HepG2 (cell line): Measurements from ENCODE around the gene NPDC1. TPM values are rescaled to one million over a fixed set of nuclear protein-coding genes. Genes with fewer than 3 reads are reported as not detected.

Experiments
- DPF2 ChIP-seq: sonication (generic); formaldehyde crosslinking; IDR thresholded peaks from 2 replicates; pipeline ENCODE4 v1.4.0; 2020; ENCODE audit warnings: mild to moderate bottlenecking, low read depth, missing genetic modification reagents, borderline replicate concordance
- HNRNPK ChIP-seq: fragments of 200-400 bp; formaldehyde crosslinking; IDR thresholded peaks from 2 replicates; pipeline ENCODE4 v1.6.1; 2018; ENCODE audit warnings: low read length, low read depth, moderate library complexity, mild to moderate bottlenecking; ENCODE audit not compliant: poor library complexity, severe bottlenecking
- KLF15 ChIP-seq: sonication (generic); formaldehyde crosslinking; IDR thresholded peaks from 2 replicates; pipeline ENCODE4 v1.8.1; 2023; ENCODE audit warnings: borderline replicate concordance, mild to moderate bottlenecking, inconsistent platforms, missing genetic modification reagents, mixed read lengths
- MEIS1 ChIP-seq: sonication (generic); formaldehyde crosslinking; IDR thresholded peaks from 2 replicates; pipeline ENCODE4 v1.9.0; 2021; ENCODE audit warnings: mild to moderate bottlenecking, missing genetic modification reagents, moderate library complexity, borderline replicate concordance
- NCOA2 ChIP-seq: sonication (generic); formaldehyde crosslinking; IDR thresholded peaks from 2 replicates; pipeline ENCODE4 v1.8.0; 2022; ENCODE audit warnings: inconsistent platforms
- NFIB ChIP-seq: sonication (generic); formaldehyde crosslinking; IDR thresholded peaks from 2 replicates; pipeline ENCODE4 v1.9.0; 2021; ENCODE audit warnings: missing genetic modification reagents, mild to moderate bottlenecking, borderline replicate concordance
- POLR2A ChIP-seq, 2 experiments: IDR thresholded peaks; 2 replicates each; pipeline ENCODE4 v1.6.1; 2011; ENCODE audit warnings: low read depth in 2 of 2, low read length in 2 of 2, mild to moderate bottlenecking in 1 of 2, moderate library complexity in 1 of 2; ENCODE audit not compliant: insufficient read depth in 1 of 2
- POLR2G ChIP-seq: fragments of 200-400 bp; formaldehyde crosslinking; IDR thresholded peaks from 2 replicates; pipeline ENCODE4 v1.6.1; 2018; ENCODE audit warnings: mild to moderate bottlenecking, low read depth, low read length, moderate library complexity
- RNF2 ChIP-seq: fragments of 450-650 bp; conservative IDR thresholded peaks from 2 replicates; pipeline ENCODE4 v1.6.1; 2016; ENCODE audit warnings: low read depth
- SAFB2 ChIP-seq: sonication (generic); formaldehyde crosslinking; IDR thresholded peaks from 2 replicates; pipeline ENCODE4 v1.5.1; 2020; ENCODE audit warnings: missing genetic modification reagents, low read depth, mild to moderate bottlenecking, borderline replicate concordance
- TEAD3 ChIP-seq: optimal IDR thresholded peaks from 2 replicates; pipeline ENCODE3; 2016; ENCODE audit warnings: borderline replicate concordance
- THAP11 ChIP-seq: IDR thresholded peaks from 2 replicates; pipeline ENCODE4 v1.6.1; 2016; ENCODE audit warnings: missing biosample characterization, missing genetic modification reagents
- ZNF274 ChIP-seq: sonication (generic); formaldehyde crosslinking; IDR thresholded peaks from 2 replicates; pipeline ENCODE4 v1.5.1; 2020; ENCODE audit warnings: mild to moderate bottlenecking, missing genetic modification reagents
- ZNF430 ChIP-seq: sonication (generic); formaldehyde crosslinking; IDR thresholded peaks from 2 replicates; pipeline ENCODE4 v1.9.0; 2021; ENCODE audit warnings: mild to moderate bottlenecking, missing genetic modification reagents
- ZNF496 ChIP-seq: sonication (generic); formaldehyde crosslinking; IDR thresholded peaks from 2 replicates; pipeline ENCODE4 v1.8.1; 2023; ENCODE audit warnings: mild to moderate bottlenecking, moderate library complexity, missing genetic modification reagents; ENCODE audit not compliant: insufficient replicate concordance
- ZNF558 ChIP-seq: sonication (generic); formaldehyde crosslinking; IDR thresholded peaks from 2 replicates; pipeline ENCODE4 v1.9.0; 2022; ENCODE audit warnings: mild to moderate bottlenecking, missing genetic modification reagents, borderline replicate concordance
- ZNF589 ChIP-seq: sonication (generic); formaldehyde crosslinking; conservative IDR thresholded peaks from 2 replicates; pipeline ENCODE4 v1.8.0; 2022; ENCODE audit warnings: mild to moderate bottlenecking, moderate library complexity, missing genetic modification reagents
- ZNF724P ChIP-seq: sonication (generic); formaldehyde crosslinking; IDR thresholded peaks from 2 replicates; pipeline ENCODE4 v1.8.0; 2022; ENCODE audit warnings: missing genetic modification reagents, borderline replicate concordance
- ZNF879 ChIP-seq: sonication (generic); formaldehyde crosslinking; IDR thresholded peaks from 2 replicates; pipeline ENCODE4 v1.8.1; 2023; ENCODE audit warnings: missing genetic modification reagents
- ZSCAN25 ChIP-seq: sonication (generic); formaldehyde crosslinking; IDR thresholded peaks from 2 replicates; pipeline ENCODE4 v1.8.0; 2022; ENCODE audit warnings: mild to moderate bottlenecking, missing genetic modification reagents
- polyA plus RNA-seq, 8 experiments: library from polyadenylated mRNA; depleted of rRNA in 3 of 8; stranded (reverse) in 7 of 8; unstranded in 1 of 8; fragments of >200 nt; fragmentation: Illumina TruSeq in 4 of 8; extraction: Trizol in 4 of 8; gene quantifications; 2 replicates each; pipeline versions ENCODE4 v1.2.1 to v1.2.3, GENCODE V29; 2011 to 2016; ENCODE audit warnings: low read depth in 4 of 8, missing spikeins in 1 of 8, mixed read lengths in 1 of 8; ENCODE audit not compliant: insufficient read depth in 1 of 8
- total RNA-seq, 5 experiments: library from RNA; depleted of rRNA; stranded (reverse); fragments of >200 nt; fragmentation: Illumina TruSeq; extraction: Trizol; gene quantifications; 2 replicates each; pipeline ENCODE4 v1.2.3, GENCODE V29; 2016; ENCODE audit warnings: low read depth in 1 of 5
- TF ChIP-seq, protein P1 (sequence below): sonication (generic); formaldehyde crosslinking; conservative IDR thresholded peaks from 2 replicates; pipeline ENCODE4 v1.4.0; 2020; ENCODE audit warnings: missing genetic modification reagents
- TF ChIP-seq, protein P2 (sequence below): sonication (generic); formaldehyde crosslinking; IDR thresholded peaks from 2 replicates; pipeline ENCODE4 v1.5.1; 2020; ENCODE audit warnings: mild to moderate bottlenecking, missing genetic modification reagents, moderate library complexity
- TF ChIP-seq, protein P3 (sequence below): sonication (generic); formaldehyde crosslinking; IDR thresholded peaks from 2 replicates; pipeline ENCODE4 v1.4.0; 2020; ENCODE audit warnings: mild to moderate bottlenecking, missing genetic modification reagents

The NPDC1 gene
- total and polyA plus RNA-seq, 2 of the 13 experiments (the other 11 are each of a cell fraction or from before 2014, with no cell fraction given) = 0.84 to 5.4 TPM

DNA sequence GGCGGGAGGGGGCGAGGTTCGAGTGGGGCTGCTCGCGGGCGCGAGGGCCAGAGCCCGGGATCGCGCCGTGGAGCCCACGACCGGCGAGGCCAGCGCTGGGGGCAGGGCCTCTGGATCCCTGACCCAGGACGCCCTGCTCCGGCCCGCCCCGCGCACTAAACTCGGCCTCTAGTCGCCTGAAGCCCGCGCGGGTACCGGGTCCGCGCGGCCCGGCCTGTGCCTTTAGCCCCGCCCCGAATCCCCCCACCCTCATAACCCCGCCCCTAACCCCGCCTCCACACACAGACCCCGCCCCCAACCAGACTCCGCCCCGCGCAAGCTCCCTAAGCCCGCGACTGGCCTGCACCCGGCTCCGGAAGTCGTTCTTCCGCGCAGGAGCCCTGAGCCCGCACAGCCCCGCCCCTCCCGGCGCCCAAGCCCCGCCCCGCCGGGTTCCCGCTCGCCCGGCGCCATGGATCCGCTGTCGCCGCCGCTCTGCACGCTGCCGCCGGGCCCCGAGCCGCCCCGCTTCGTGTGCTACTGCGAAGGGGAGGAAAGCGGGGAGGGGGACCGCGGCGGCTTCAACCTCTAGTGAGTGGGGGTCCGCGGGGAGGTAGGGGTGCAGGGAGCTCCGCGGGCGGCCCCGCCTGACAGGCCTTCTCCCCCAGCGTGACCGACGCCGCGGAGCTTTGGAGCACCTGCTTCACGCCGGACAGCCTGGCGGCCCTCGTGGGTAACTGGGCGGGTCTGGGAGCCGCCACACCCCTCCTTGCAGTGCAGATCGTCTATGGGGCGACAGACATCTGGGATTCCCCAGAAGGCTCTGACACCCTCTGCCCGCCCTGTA is 53.8 kb downstream of the NPDC1 start, which contains the start of gene PAXX (continued):
- peak in 1 of 2 experiments; percentile 62; a peak in 2 of 4 replicates for TF ChIP-seq POLR2A (IDR thresholded peaks at IDR 0.05; ENCODE audit: insufficient read depth in 1 of 2, low read depth in 2 of 2, low read length in 2 of 2)
- TF ChIP-seq ZNF430 (CRISPR knock-in tag) = peak; percentile 75
- 0 out of 2 replicates have a peak, but pooled peaks have one; percentile 52 for TF ChIP-seq ZNF589 (CRISPR knock-in tag)
- TF ChIP-seq ZNF496 (CRISPR knock-in tag) = no peak
- TF ChIP-seq HNRNPK = peak; percentile 83
- TF ChIP-seq RNF2 = peak; percentile 92
- TF ChIP-seq MEIS1 (CRISPR knock-in tag) = no peak
- 0 out of 2 replicates have a peak, but pooled peaks have one; percentile 41 for TF ChIP-seq SAFB2 (CRISPR knock-in tag)
- peak; percentile 55; the same call in 1 of the 2 replicates for TF ChIP-seq ZNF558 (CRISPR knock-in tag)
- TF ChIP-seq, protein P1, sequence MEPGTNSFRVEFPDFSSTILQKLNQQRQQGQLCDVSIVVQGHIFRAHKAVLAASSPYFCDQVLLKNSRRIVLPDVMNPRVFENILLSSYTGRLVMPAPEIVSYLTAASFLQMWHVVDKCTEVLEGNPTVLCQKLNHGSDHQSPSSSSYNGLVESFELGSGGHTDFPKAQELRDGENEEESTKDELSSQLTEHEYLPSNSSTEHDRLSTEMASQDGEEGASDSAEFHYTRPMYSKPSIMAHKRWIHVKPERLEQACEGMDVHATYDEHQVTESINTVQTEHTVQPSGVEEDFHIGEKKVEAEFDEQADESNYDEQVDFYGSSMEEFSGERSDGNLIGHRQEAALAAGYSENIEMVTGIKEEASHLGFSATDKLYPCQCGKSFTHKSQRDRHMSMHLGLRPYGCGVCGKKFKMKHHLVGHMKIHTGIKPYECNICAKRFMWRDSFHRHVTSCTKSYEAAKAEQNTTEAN = 0 out of 2 replicates have a peak, but pooled peaks have one; percentile 42
- TF ChIP-seq KLF15 (CRISPR knock-in tag) = 0 out of 2 replicates have a peak, but pooled peaks have one; percentile 34
- TF ChIP-seq DPF2 (CRISPR knock-in tag) = no peak
- peak; percentile 83; the same call in 1 of the 2 replicates for TF ChIP-seq ZSCAN25 (CRISPR knock-in tag)
- TF ChIP-seq, protein P2, sequence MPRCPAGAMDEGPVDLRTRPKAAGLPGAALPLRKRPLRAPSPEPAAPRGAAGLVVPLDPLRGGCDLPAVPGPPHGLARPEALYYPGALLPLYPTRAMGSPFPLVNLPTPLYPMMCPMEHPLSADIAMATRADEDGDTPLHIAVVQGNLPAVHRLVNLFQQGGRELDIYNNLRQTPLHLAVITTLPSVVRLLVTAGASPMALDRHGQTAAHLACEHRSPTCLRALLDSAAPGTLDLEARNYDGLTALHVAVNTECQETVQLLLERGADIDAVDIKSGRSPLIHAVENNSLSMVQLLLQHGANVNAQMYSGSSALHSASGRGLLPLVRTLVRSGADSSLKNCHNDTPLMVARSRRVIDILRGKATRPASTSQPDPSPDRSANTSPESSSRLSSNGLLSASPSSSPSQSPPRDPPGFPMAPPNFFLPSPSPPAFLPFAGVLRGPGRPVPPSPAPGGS = peak; percentile 87; the same call in 1 of the 2 replicates
- no peak for TF ChIP-seq NCOA2 (CRISPR knock-in tag)
- TF ChIP-seq ZNF879 (CRISPR knock-in tag) = peak; percentile 73; the same call in 1 of the 2 replicates
- TF ChIP-seq POLR2G = peak; percentile 27; the same call in 1 of the 2 replicates
- TF ChIP-seq, protein P3, sequence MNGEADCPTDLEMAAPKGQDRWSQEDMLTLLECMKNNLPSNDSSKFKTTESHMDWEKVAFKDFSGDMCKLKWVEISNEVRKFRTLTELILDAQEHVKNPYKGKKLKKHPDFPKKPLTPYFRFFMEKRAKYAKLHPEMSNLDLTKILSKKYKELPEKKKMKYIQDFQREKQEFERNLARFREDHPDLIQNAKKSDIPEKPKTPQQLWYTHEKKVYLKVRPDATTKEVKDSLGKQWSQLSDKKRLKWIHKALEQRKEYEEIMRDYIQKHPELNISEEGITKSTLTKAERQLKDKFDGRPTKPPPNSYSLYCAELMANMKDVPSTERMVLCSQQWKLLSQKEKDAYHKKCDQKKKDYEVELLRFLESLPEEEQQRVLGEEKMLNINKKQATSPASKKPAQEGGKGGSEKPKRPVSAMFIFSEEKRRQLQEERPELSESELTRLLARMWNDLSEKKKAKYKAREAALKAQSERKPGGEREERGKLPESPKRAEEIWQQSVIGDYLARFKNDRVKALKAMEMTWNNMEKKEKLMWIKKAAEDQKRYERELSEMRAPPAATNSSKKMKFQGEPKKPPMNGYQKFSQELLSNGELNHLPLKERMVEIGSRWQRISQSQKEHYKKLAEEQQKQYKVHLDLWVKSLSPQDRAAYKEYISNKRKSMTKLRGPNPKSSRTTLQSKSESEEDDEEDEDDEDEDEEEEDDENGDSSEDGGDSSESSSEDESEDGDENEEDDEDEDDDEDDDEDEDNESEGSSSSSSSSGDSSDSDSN (CRISPR knock-in tag) = peak; percentile 36; the same call in 1 of the 2 replicates
- 0 out of 2 replicates have a peak, but pooled peaks have one; percentile 21 for TF ChIP-seq THAP11 (CRISPR knock-in tag)
- TF ChIP-seq ZNF274 (CRISPR knock-in tag) = peak; percentile 90
- TF ChIP-seq NFIB = no peak
- TF ChIP-seq ZNF724P (CRISPR knock-in tag) = peak; percentile 31; the same call in 1 of the 2 replicates
- TF ChIP-seq TEAD3 (CRISPR knock-in tag) = peak; percentile 16
